Measurements from ENCODE around the gene PRPF4. TPM values are rescaled to one million over a fixed set of nuclear protein-coding genes. Genes with fewer than 3 reads are reported as not detected.

PRPF4 gene
- total and polyA plus RNA-seq, 2 donors (not counting 3 experiments of a cell fraction or from before 2014, with no cell fraction given) = 12.9 to 25.8 TPM

GRCh38 chr9:113310538-113310937 lies 35.1 kb downstream of the PRPF4 start:
- intact Hi-C loops (cut with micrococcal nuclease) = no loop called here
- H3K27me3 ChIP-seq (ENCODE audit: control insufficient read depth in 2 of 2, insufficient read depth in 2 of 2, low read length in 2 of 2) = no peaks in the 10 kb centered on the region

More at GRCh38 chr9:113310538-113310937, 35.1 kb downstream of the PRPF4 start:
- H3K4me2 ChIP-seq (ENCODE audit: insufficient read depth, low read length) = no peak overlapping the region
- H3K27ac ChIP-seq (ENCODE audit: insufficient read depth, low read depth, low read length) = no peak overlapping the region
- ChIA-PET POLR2A (no interaction called here), CTCF (interaction anchor here (0.8 to 4.2 kb wide), 6 partner anchors 91 to 772 kb away, joined by 3 to 14 read pairs (median 6); partner anchors contain the start of gene ALAD)
- no peaks in the 10 kb centered on the region for H3K4me1 ChIP-seq (ENCODE audit: control insufficient read depth, extremely low read depth, insufficient read depth, low read length)
- dilution Hi-C loops (cut with MboI; ENCODE audit: extremely low pct_ligation_motif_present, low sequenced_read_pairs) = no loop called here
- H3K36me3 ChIP-seq (ENCODE audit: control insufficient read depth in 2 of 2, extremely low read depth in 1 of 2, insufficient read depth in 2 of 2, low read length in 2 of 2) = no peaks in the 10 kb centered on the region
- H3K79me2 ChIP-seq (ENCODE audit: control insufficient read depth, insufficient read depth, low read length) = no peaks in the 10 kb centered on the region
- no peak overlapping the region for H2AFZ ChIP-seq (ENCODE audit: low read depth, low read length)
- H4K20me1 ChIP-seq (replicated peaks; ENCODE audit: control insufficient read depth, extremely low read depth, insufficient read depth, low read length) = no peaks in the 10 kb centered on the region
- H3K4me3 ChIP-seq (replicated peaks in 1 of 3; ENCODE audit: insufficient read depth in 1 of 3, low read depth in 1 of 3, low read length in 3 of 3) = no peak overlapping the region
- H3K9ac ChIP-seq (replicated peaks; ENCODE audit: extremely low read depth, insufficient read depth, low read length) = no peak overlapping the region
- H3K9me3 ChIP-seq (replicated peaks; ENCODE audit: control insufficient read depth, insufficient read depth, low read length) = no peaks in the 10 kb centered on the region
- TF ChIP-seq JUN (IDR thresholded peaks at IDR 0.05; ENCODE audit: borderline replicate concordance, insufficient read depth, insufficient read length, low read depth) (no peak), FOS (IDR thresholded peaks at IDR 0.05; ENCODE audit: borderline replicate concordance, insufficient read depth, low read length) (no peak), EZH2 (IDR thresholded peaks at IDR 0.05; ENCODE audit: borderline replicate concordance, low read depth, low read length, severe bottlenecking) (no peak), POLR2A (IDR thresholded peaks at IDR 0.05; ENCODE audit: low read depth, low read length) (no peak), GATA2 (IDR thresholded peaks at IDR 0.05; ENCODE audit: insufficient read depth, insufficient read length, low read depth, low read length) (no peak), POLR2AphosphoS5 (IDR thresholded peaks at IDR 0.05; ENCODE audit: insufficient read depth, low read depth, low read length) (no peak), MYC (IDR thresholded peaks at IDR 0.05; ENCODE audit: low read depth, low read length) (no peak), CTCF (IDR thresholded peaks at IDR 0.05; ENCODE audit: extremely low read depth in 1 of 2, insufficient read depth in 1 of 2, low read depth in 1 of 2, low read length in 2 of 2) (no peak)
- TF ChIP-seq, protein P1, sequence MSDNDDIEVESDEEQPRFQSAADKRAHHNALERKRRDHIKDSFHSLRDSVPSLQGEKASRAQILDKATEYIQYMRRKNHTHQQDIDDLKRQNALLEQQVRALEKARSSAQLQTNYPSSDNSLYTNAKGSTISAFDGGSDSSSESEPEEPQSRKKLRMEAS (IDR thresholded peaks at IDR 0.05; ENCODE audit: insufficient read depth, insufficient read length) = no peak
- H3K9me1 ChIP-seq (replicated peaks; ENCODE audit: control insufficient read depth, extremely low read depth, insufficient read depth, low read length) = no peaks in the 10 kb centered on the region
- no peak for FAIRE-seq
- peak; percentile 10 for DNase-seq (ENCODE audit: low read depth, low spot score)
- BruUV-seq (replicated peaks) = no TSS peak

Data from endothelial cell of umbilical vein (primary cell).